Head of caudate nucleus (tissue), 42 donors: ENCODE results near the gene LSS.
"Not testable (repeated sequence)": the region's sequence is repeated elsewhere in the genome, so short reads cannot be mapped to it uniquely, and the experiment has no call there.

Source experiments
- DNase-seq, 42 donors: peaks; one replicate each; pipeline versions ENCODE4 v3.0.0 to v3.0.0-alpha.2; 2020 to 2021; ENCODE audit warnings: mixed read lengths in 7 of 42
- intact Hi-C: fragments of 100-400 bp; cut with DNase I; formaldehyde crosslinking; loops from one replicate; pipeline ENCODE4 v1.15.0; 2022

The LSS gene

DNA sequence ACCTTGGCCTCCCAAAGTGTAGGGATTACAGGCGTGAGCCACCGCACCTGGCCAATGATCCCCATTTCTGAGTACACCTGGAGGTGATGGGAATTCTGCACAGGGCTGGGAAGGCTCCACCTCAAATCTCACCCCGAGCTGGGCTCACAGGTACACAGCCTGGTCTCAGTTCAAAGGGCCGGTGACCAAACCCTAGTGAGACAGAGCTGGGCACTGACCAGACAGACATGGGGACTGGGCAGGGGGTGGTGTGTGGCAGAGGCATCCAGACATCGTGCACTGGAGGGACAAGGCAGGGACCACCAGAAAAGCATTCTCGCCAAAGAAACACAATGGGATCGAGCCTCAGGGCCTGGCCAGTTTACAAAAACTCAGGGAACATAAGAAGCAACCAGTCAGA is 17.2 kb downstream of the LSS start:
- peak in 3 of 42 donors; percentile 12 to 24 (median 14) for DNase-seq
- intact Hi-C loops, result no loop called here

GRCh38 chr21:46210378-46211136 is 18.0 kb downstream of the LSS start:
- intact Hi-C loops, result no loop called here
- no peak for DNase-seq

DNA sequence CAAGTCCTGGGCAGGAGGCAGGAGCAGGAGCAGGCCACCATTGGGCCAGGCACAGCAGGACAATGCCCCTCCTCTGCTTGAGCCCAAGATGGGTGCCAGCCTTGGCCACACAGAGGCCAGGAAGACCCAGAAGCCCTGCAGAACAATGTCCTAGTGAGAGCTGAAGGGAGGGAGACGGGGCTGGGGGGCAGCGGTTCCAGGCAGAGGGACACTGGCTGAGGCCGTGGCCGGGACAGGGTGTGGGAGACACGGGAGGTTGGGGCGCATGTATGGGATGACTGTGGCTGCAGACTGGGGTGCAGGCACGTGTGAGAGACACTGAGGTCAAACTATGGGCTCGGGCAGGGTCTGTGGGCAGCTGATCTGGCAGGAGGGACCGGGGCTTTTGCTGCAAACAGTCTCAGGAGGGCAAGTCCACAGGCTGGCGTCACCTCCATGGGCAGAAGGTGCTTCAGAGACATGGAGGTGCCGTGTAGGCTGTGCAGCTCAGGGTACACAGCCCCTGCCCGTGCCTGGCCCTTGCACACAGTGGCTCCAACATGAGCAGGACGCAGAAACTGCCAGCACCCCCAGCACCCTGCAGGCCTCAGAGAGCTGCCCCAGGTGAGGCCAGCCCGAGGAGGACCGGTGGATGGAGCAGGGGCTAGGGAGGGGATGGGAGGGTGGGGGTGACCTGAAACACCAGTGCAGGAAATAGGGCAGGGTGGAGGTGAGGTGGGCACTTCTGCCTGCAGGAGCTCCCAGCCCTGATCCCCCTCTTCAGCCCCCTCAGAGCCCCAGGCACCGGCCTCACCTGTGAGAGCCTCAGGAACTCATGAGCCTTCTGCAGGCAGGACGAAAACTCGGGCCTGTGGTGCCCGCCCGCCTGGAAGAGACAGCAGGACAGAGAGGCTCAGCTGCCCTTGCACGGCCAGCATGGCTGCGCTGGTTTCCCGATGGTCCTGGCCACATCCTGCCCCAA is 19.5 kb downstream of the LSS start:
- DNase-seq, result no peak
- intact Hi-C loops, result no loop called here

- no peak for DNase-seq
- intact Hi-C loops, result no loop called here
Measured at GRCh38 chr21:46207920-46208591, 20.5 kb downstream of the LSS start.

- no peak for DNase-seq
- intact Hi-C loops, result no loop called here
Measured at GRCh38 chr21:46207006-46207919, 21.3 kb downstream of the LSS start.

DNA sequence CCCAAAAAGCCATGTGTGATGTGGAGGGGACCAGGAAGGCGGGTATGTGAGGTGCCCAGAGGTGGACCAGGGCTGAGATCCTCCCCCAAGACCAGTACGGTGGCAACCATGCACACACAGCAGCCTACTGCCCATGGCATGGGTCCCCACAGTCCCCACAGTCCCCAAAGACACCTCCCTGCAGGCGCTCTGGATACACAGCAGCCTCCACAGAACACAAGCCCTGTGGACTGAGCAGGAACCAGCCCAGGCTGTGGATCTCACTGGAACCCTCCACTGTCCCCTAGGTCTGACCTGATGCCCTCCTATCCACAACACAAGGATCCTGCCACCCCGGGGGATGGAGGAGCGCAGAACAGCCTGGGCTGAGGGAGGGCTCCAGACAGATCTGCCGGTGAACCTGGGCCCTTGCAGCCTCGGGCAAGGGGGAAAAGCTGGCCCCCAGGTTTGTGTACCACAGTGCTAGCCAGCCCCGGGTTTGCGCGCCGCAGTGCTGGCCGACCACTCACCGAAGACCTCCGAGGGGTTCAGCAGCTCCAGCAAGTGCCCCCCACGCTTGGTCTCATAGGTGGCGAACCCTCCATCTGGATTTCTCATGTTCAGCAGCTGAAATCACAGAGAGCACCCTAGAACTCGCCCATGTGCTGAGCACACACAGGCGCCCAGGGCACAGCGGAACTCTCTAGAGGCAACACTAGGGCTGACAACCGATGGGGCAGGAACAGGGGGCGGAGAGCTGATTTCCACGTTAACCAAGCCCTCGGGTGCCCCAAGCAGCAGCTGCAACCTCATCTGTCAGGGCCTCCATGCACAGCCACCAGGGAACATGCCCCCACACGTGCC is 22.2 kb downstream of the LSS start:
- DNase-seq, result peak in 1 of 42 donors; percentile 1
- intact Hi-C loops, result no loop called here

GRCh38 chr21:46205766-46206162 is 22.8 kb downstream of the LSS start:
- no peak for DNase-seq
- intact Hi-C loops, result no loop called here

DNA sequence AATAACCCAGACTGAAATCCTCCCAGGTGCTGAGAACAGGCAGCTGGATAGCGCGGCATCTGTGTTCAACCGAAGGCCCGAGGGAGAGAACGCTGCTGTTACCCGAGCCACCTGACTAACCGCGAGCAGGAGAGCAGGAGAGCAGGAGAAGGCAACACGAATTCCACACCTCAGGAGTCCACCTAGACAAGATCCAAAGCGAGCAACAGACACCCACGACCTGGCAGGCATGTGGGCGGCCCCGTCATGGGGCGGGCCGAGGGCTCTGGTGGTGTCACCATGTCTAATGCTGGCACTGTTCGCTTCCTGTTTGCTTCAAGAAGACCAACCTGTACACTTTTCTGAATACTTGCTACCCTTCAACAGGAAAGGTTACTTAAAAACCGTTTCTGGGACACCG is 23.4 kb downstream of the LSS start:
- DNase-seq, result peak in 5 of 42 donors; percentile 2 to 52 (median 39)
- intact Hi-C loops, result no loop called here

GRCh38 chr21:46203203-46203600 is 25.4 kb downstream of the LSS start:
- intact Hi-C loops, result no loop called here
- DNase-seq, result no peak

GRCh38 chr21:46202592-46203202 is 25.9 kb downstream of the LSS start:
- intact Hi-C loops, result no loop called here
- no peak for DNase-seq

DNA sequence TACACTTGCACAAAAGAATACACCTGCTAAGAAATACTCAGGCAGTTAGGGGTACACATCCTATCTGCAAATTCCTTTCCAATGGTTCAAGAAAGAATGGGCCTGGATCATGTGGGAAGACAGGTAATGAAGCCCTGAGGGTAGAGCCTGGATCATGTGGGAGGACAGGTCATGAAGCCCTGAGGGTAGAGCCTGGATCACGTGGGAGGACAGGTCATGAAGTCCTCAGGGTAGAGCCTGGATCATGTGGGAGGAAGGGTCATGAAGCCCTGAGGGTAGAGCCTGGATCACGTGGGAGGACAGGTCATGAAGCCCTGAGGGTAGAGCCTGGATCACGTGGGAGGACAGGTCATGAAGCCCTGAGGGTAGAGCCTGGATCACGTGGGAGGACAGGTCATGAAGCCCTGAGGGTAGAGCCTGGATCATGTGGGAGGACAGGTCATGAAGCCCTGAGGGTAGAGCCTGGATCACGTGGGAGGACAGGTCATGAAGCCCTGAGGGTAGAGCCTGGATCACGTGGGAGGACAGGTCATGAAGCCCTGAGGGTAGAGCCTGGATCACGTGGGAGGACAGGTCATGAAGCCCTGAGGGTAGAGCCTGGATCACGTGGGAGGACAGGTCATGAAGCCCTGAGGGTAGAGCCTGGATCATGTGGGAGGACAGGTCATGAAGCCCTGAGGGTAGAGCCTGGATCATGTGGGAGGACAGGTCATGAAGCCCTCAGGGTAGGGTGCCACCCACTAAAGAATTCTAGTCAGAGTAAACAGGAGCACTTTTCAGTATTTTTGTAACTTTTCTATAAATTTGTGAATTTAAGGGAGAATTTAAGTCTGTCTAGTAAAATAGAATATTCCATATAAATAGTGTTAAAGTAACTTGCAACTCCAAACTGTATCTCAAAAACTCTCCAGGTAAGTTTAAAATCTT is 27.4 kb downstream of the LSS start:
- DNase-seq, intact Hi-C loops: not testable (repeated sequence)

DNA sequence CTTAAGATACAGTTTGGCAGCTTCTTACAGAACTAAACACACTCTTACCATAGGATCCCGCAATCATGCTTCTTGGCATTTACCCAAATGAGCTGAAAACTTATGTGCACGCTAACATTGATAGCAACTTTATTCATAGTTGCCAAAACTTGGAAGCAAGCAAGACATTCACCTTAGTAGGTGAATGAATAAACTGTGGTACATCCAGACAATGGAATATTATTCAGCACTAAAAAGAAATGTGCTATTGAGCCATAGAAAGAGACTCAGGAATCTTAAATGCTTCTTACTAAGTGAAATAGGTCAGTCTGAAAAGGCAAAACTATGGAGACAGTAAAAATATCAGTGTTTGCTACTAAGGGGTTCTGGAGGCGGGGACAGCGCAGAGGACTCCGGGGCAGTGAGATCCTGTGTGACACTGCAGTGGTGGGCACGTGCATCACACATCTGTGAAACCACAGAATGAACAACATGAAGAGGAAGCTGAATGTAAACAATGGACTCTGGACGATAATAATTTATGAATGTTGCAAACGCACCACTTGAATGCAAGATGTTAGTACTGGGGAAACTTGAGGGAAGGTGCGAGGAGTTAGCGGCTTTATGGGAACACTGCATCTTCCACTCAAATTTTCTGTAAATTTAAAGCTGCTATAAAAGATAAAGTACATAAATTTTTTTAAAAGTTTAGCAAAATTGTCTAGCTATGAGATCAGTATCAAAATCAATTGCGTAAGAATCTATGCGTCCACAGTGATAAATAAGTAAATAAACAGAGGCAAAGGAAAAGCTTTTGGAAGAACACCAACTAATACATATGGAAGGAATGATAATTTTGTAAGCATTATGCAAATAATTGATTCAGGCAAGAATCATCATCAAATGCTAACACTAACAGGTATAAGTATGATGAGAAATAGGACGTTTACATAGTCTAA is 28.9 kb downstream of the LSS start:
- peak in 7 of 42 donors; percentile 1 to 18 (median 3) for DNase-seq
- intact Hi-C loops, result no loop called here

DNA sequence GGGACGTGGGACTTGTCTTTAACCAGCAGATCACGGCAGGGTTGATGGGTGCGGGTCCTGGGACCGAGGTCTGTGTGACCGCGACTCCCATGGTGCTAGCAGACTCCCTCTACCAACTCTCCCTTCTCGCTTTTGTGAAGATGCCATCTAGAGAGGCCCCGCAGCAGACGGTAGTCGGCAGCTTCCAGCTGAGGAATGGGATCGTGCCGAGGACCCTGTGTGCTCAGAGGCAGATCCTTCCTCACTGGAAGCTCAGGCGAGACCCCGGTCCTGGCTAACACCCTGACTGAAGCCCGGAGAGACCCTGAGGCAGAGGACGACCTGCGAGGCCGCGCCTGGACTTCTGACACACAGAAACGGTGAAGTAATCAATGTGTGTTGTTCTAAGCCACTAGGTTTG is 31.8 kb downstream of the LSS start:
- intact Hi-C loops, result no loop called here
- peak in 13 of 42 donors; percentile 2 to 39 (median 7) for DNase-seq

GRCh38 chr21:46195595-46196195 is 32.9 kb downstream of the LSS start:
- intact Hi-C loops, result no loop called here
- DNase-seq, result peak in 14 of 42 donors; percentile 2 to 32 (median 10)
